Occipital lobe (tissue), 2 donors: Measurements from ENCODE around the gene ATXN2L. TPM values are rescaled to one million over a fixed set of nuclear protein-coding genes. Genes with fewer than 3 reads are reported as not detected.
"Not testable (repeated sequence)": the region's sequence is repeated elsewhere in the genome, so short reads cannot be mapped to it uniquely, and the experiment has no call there.

Source experiments
- DNase-seq: peaks from one replicate; lab custom pipeline; 2025; lab: John Stamatoyannopoulos, UW
- total RNA-seq: library from RNA; depleted of rRNA; stranded (reverse); fragments of >200 nt; gene quantifications from one replicate; pipeline ENCODE4 v1.2.3, GENCODE V29; 2014

The ATXN2L gene, protein sequence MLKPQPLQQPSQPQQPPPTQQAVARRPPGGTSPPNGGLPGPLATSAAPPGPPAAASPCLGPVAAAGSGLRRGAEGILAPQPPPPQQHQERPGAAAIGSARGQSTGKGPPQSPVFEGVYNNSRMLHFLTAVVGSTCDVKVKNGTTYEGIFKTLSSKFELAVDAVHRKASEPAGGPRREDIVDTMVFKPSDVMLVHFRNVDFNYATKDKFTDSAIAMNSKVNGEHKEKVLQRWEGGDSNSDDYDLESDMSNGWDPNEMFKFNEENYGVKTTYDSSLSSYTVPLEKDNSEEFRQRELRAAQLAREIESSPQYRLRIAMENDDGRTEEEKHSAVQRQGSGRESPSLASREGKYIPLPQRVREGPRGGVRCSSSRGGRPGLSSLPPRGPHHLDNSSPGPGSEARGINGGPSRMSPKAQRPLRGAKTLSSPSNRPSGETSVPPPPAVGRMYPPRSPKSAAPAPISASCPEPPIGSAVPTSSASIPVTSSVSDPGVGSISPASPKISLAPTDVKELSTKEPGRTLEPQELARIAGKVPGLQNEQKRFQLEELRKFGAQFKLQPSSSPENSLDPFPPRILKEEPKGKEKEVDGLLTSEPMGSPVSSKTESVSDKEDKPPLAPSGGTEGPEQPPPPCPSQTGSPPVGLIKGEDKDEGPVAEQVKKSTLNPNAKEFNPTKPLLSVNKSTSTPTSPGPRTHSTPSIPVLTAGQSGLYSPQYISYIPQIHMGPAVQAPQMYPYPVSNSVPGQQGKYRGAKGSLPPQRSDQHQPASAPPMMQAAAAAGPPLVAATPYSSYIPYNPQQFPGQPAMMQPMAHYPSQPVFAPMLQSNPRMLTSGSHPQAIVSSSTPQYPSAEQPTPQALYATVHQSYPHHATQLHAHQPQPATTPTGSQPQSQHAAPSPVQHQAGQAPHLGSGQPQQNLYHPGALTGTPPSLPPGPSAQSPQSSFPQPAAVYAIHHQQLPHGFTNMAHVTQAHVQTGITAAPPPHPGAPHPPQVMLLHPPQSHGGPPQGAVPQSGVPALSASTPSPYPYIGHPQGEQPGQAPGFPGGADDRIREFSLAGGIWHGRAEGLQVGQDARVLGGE
- 19.2 TPM for total RNA-seq

GRCh38 chr16:28822520-28823290, at the start of gene ATXN2L:
Gene ATXN2L (plus strand): TSS chr16:28822999. CDS start chr16:28823260, 261 bp downstream.
- peak; percentile 86 for DNase-seq

- DNase-seq, result not testable (repeated sequence)
Observed at GRCh38 chr16:28781697-28782096, 41.1 kb upstream of the ATXN2L start.

GRCh38 chr16:28782357-28782756, 40.4 kb upstream of the ATXN2L start:
- not testable (repeated sequence) for DNase-seq

DNA sequence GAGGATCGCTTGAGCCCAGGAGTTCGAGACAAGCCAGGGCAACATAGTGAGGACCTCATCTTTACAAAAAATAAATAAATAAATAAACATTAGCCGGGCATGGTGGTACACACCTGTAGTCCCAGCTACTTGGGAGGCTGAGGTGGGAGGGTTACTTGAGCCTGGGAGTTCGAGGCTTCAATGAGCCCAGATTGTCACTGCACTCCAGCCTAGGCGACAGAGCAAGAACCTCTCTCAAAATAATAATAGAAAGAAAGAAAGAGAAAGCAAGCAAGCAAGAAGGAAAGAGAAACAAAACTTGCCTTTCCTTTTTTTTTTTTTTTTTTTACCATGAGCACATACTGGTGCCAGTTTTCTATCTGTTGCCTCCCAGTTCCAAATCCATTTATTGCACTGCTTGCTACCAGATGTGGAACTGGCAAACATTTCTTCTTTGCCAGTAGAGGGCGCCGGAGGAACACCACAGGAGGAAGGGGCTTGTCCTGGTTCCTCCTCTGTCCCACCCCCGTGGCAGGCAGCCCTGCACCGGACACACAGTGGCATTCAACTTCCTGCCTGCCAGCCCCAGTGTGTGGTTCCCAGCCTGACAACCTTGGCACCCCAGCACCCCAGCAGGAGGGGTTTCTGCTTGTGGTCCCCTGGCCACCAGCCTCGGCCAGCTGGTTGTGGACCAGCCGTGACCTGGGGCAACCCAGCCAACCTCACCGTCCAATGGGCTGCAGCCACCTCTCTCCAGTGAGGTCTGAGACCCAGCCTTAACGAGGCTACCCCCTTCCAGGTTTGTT, 20.4 kb upstream of the ATXN2L start:
- peak; percentile 46 for DNase-seq

DNA sequence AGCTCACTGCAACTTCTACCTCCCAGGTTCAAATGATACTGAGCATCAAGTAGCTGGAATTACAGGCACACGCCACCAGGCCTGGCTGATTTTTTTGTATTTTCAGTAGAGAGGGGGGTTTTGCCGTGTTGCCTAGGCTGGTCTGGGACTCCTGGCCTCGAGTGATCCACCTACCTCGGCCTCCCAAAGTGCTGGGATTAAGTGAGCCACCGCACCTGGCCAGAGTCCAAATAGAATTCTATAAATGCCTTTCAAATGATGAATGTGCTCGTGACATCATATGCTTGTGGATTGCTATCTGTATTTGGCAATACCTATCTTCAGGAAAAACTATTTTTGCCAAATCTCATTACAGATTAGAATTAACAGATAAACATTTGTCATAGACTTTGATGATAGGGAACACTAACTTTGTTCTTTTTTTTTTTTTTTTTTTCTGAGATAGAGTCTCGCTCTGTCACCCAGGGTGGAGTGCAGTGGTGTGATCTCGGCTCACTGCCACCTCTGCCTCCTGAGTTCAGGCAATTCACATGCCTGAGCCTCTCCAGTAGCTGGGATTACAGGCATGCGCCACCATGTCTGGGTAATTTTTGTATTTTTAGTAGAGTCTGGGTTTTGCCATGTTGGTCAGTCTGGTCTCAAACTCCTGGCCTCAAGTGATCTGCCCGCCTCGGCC, 15.2 kb upstream of the ATXN2L start:
- DNase-seq, result not testable (repeated sequence)

DNA sequence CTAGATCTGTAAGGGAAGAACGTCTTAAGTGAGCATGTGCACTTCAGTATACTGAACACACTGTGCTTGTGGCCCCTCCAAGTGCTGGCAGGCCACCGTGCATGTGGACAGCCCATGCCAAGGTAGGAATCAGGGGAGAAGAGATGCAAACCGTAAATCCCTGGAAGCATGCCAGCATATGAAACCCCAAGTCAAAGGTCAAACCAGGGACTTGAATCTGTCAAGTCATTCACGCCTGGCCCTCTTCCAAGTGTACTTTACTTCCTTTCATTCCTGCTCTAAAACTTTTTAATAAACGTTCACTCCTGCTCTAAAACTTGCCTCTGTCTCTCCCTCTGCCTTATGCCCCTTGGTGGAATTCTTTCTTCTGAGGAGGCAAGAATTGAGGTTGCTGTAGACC, 2.8 kb upstream of the ATXN2L start:
- DNase-seq, result no peak

DNA sequence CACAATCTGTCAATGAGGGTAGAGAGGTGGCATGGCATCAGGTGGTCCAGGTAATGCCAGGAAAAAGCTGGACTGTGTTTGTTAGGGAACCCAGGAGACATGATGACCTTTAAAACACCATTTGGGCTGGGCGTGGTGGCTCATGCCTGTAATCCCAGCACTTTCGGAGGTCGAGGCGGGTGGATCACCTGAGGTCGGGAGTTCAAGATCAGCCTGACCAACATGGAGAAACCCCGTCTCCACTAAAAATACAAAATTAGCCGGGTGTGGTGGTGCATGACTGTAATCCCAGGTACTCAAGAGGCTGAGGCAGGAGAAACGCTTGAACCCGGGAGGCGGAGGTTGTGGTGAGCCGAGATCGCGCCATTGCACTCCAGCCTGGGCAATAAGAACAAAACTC, 2.3 kb upstream of the ATXN2L start:
- not testable (repeated sequence) for DNase-seq

DNA sequence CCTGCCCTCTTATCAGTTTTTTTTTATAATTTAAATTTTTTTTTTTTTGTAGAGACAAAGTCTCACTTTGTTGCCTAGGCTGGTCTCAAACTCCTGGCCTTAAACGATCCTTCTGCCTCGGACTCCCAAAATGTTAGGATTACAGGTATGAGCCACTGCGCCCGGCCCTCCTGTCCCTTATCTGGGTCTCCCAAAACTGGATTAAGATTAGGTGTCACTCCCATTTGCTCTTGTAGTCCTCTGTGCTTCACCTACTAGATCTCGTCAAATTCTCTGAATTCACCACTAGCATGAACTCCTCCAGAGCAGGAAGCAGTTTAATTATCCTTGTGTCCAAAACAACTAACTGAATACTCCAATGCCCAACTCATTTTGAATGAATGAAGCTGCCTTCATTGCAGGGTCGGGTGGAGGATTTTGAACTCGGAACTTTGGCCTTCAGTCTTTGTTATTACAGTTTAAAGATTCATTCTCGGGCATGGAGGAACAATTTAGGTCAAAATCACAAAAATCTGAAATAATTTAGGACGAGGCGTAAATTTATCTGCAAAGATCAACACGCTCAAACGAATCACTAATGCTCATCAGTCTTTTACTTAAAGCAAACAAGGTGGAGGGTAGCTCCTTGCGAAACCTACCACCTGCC, 802 bp upstream of the ATXN2L start:
- DNase-seq, result no peak

DNA sequence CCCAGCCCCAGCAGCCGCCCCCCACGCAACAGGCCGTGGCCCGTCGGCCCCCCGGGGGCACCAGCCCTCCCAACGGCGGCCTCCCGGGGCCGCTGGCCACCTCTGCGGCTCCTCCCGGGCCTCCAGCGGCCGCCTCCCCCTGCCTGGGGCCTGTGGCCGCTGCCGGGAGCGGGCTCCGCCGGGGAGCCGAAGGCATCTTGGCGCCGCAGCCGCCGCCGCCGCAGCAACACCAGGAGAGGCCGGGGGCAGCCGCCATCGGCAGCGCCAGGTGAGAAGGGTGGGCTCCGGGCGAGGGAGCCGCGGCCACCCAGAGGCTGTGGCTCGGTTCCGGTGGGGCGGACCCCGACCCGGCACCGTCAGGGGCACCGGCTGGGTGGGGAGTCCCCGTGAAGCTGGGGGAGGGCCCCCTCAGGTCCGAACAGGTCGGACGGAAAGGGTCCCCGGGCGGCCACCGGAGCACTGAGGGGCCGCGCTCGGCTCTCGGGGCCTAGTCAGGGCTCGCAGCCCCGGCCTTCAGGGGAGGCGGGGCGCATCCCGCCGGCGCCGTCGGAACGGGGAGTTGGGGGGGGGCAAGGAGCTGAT, 583 bp downstream of the ATXN2L start:
- DNase-seq, result no peak

DNA sequence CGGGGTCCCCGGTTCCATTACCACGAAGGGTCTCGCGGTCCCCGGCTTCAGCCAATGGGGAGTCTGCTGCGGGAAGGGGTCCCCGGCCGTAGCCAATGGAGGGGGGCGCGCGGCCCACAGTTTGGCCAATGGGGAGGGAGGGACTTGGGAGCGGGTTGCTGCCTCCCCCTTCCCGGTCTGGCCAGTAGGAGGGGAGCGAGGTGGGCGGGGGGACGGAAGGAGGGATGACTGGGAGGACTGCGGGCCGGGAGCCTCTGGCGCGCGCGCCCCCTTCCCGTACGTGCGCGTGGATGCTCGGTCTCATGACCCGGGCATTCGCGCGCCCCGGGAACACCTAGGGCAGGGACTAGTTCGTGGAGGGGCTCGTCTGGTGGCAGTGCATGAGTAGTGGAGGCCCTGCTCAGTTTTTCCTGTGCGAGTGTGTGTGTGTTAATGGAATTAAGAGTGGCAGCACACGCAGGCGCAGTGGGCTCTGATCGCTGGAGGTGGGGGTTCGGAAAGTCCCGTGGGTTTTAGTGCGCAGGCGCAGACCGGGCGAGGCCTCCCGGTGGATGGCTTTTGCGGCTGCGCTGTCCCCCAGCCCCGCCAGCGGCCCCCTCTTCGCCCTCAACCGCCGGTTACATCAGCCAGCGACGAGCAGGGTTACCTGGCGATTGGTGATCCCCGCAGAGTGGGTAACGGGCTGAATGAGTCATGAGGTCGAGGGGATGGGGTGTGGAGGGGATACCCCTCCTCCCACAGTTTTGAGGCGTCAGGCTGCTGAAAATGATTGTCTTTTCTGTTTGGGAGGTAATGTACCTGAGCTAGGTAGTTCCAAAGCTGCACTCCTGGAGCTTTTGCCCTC, 1.3 kb downstream of the ATXN2L start:
- peak; percentile 95 for DNase-seq

DNA sequence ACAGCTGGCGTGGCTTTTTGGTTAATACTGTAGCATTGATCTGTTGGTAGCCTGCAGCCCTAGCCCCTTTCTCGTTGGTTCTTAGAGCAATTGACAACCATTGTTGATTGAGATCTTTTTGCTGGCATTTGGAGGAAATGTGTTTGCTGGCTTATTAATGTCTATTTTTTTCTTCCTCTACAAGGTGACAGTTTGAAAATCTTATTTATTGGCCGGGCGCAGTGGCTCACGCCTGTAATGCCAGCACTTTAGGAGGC, 1.8 kb downstream of the ATXN2L start:
- DNase-seq, result no peak

DNA sequence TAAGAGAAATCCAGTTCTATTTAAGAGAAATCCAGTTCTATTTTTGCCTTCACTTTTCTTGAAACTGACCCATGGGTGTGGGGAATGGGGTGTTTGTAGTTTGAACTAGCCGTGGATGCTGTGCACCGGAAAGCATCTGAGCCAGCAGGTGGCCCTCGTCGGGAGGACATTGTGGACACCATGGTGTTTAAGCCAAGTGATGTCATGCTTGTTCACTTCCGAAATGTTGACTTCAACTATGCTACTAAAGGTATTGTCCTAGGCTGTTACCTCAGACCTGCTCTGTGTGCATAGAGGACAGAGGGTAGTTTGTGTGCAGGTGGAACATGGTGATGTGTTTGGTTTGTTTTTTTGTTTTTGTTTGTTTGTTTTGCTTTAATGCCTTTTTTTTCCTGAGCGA, 3.3 kb downstream of the ATXN2L start:
- DNase-seq, result no peak

- no peak for DNase-seq
Observed at GRCh38 chr16:28829747-28830146, 6.9 kb downstream of the ATXN2L start.

- DNase-seq, result no peak
Observed at GRCh38 chr16:28830531-28830930, 7.7 kb downstream of the ATXN2L start.

- no peak for DNase-seq
Observed at GRCh38 chr16:28834349-28834748, 11.6 kb downstream of the ATXN2L start.

DNA sequence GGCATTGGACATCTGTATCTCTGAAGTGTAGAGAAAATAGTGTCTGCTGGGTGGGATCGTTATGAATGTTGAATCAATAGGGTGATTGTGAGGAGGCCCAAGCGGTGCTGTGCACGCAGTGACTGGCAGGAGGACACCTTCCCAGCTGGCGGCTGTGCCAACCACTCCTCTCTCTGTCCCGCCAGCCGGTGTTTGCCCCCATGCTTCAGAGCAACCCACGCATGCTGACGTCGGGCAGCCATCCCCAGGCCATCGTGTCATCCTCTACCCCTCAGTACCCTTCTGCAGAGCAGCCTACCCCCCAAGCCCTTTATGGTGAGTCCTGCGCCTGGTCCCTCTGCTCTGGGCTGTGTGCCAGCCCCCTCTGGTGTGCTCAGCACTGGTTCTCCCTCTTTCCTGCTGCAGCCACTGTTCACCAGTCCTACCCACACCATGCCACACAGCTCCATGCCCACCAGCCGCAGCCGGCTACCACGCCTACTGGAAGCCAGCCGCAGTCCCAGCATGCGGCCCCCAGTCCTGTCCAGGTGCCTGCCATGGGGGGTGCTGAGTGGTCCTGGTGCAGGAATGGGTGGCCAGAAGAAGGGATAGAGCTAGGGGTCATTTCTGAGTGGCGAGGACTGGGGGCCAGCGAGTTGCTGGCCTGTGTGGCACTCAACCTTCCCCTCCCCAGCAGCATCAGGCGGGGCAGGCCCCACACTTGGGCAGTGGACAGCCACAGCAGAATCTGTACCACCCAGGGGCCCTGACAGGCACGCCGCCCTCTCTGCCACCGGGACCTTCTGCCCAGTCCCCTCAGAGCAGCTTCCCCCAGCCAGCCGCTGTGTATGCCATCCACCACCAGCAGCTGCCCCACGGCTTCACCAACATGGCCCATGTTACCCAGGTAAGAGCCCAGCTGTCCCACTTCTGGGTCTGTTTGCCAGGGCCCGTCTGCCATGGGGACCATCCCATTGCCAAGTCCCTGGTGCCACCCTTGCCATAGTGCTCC, 12.4 kb downstream of the ATXN2L start:
- DNase-seq, result no peak
